Skeletal muscle cell (primary cell): ENCODE results near the gene SLC12A9.
"Not testable (repeated sequence)": the region's sequence is repeated elsewhere in the genome, so short reads cannot be mapped to it uniquely, and the experiment has no call there.

Experiments
- DNase-seq: peaks from one replicate; pipeline ENCODE4 v3.0.0-alpha.2; 2010; ENCODE audit warnings: low read depth
- H3K4me3 ChIP-seq: 2 replicates; pipeline ENCODE4 v1.5.1; 2011; ENCODE audit warnings: low read depth, mild to moderate bottlenecking, control low read depth, low read length, moderate library complexity

SLC12A9 gene, protein sequence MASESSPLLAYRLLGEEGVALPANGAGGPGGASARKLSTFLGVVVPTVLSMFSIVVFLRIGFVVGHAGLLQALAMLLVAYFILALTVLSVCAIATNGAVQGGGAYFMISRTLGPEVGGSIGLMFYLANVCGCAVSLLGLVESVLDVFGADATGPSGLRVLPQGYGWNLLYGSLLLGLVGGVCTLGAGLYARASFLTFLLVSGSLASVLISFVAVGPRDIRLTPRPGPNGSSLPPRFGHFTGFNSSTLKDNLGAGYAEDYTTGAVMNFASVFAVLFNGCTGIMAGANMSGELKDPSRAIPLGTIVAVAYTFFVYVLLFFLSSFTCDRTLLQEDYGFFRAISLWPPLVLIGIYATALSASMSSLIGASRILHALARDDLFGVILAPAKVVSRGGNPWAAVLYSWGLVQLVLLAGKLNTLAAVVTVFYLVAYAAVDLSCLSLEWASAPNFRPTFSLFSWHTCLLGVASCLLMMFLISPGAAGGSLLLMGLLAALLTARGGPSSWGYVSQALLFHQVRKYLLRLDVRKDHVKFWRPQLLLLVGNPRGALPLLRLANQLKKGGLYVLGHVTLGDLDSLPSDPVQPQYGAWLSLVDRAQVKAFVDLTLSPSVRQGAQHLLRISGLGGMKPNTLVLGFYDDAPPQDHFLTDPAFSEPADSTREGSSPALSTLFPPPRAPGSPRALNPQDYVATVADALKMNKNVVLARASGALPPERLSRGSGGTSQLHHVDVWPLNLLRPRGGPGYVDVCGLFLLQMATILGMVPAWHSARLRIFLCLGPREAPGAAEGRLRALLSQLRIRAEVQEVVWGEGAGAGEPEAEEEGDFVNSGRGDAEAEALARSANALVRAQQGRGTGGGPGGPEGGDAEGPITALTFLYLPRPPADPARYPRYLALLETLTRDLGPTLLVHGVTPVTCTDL

GRCh38 chr7:100852048-100852872 is at the start of gene SLC12A9:
Gene SLC12A9 (plus strand): TSS chr7:100852713. CDS start chr7:100854198, 1,485 bp downstream.
- H3K4me3 ChIP-seq: peak within 1 kb of the TSS; percentile 72
- peak; percentile 69 for DNase-seq

- DNase-seq: no peak
- H3K4me3 ChIP-seq: no peak overlapping the region
Observed at GRCh38 chr7:100802951-100803350, 49.6 kb upstream of the SLC12A9 start.

DNA sequence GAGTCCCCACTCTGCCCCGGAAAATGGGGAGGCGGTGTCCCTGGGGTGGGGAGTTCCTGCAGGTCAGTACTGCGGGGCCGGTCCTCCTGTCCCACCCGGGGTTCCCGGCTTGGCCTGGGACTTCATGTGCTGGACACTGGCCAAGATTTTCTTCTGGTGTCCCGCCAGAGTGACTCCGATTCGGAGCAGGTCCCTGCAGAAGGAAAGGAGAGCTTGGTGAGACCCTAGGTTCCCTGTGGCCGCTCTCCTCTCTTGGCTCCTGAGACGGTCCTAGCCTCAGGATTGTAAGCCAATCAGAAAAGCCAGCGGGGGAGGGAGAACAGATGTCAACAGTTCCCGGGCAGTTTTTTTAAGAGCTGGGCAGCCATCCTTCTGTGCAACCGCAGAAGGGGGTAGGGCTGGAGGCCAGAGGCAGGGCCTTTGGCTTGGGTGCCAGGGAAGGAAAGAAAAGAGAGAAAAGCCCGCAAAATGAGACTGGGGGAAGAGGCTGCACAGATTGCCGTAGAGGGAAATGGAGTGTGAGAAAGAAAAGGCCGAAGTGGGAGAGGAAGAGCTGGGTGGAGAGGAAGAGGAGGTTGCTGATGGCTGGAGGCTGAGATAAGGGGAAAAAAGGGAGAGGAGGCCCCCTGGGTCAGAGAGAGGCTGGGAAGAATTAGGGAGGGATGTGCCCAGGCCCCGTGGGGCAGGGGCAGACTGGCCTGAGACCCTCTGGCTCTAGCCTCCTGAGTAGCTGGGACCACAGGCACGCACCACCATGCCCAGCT is 48.9 kb upstream of the SLC12A9 start:
- H3K4me3 ChIP-seq: no peak overlapping the region
- peak; percentile 62 for DNase-seq

DNA sequence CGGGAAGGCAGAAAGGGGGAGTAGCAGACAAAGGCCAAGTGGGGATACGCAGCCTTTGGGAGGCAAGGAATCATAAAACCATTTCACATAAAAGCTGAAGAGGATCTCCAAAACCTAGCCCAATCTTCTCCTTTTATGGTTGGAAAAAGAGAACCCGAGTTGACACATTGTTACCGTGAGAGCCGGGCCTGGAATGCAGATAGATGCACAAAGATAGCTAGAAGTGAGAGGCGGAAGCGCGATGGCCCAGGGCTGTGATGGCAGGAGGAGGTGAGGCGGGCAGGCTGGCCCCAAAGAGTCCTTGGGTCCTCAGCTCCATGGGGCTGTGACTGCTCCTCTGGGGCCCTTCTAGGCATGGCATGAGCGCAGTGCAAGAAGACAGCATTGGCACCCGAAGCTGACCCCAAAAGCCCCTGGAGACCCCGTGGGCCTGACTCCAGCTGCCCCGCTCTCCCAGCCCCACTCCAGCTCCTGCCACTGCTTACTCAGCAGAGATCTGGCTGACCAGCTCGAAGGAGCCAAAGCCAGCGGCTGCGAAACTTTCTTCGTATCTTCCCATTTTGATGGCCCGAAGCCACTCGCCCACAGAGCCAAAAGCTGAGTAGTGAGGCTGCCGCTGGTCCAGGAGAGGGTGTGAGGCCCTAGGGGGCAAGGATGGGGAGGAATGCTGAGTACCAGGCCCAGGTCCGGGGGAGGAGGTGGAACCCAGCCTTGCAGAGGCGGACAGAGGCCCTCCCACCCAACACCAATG is 47.7 kb upstream of the SLC12A9 start:
- DNase-seq: no peak
- no peak overlapping the region for H3K4me3 ChIP-seq

GRCh38 chr7:100806276-100806675 is 46.2 kb upstream of the SLC12A9 start:
- no peak for DNase-seq
- no peak overlapping the region for H3K4me3 ChIP-seq

DNA sequence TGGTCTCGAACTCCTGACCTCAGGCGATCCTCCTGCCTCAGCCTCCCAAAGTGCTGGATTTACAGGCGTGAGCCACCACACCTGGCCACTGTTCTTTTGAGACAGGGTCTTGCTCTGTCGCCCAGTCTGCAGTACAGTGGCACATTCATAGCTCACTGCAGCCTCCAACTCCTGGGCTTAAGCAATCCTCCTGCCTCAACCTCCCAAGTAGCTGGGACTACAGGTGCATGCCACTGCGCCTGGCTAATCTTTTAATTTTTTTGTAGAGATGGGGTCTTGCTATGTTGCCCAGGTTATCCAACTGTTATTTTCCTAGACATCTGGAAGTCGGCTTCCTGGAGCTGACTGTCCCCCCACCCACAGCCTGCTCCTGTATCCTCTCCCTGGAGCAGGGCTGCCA is 45.6 kb upstream of the SLC12A9 start:
- not testable (repeated sequence) for H3K4me3 ChIP-seq, DNase-seq

DNA sequence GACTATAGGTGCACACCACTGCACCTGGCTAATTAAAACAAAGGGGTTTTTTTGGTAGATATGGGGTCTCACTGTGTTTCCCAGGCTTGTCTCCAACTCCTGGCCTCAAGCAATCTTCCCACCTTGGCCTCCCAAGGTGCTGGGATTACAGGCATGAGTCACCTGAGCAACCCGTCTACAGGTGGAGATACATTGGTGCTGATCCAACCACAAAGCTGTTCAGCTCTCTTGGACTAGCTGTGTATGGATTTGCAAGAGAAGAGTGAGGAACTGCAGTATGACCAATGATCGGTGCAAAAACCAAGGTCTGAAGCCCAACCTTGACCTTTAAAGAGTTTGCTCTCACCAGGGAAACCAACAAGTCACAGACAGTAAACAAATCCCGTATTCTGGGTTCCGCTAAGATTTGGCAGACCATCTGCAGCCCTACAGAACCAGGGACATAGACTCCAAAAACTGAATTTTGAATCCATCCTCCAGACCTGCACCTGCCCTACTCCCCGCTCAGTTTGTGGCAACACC is 44.1 kb upstream of the SLC12A9 start:
- DNase-seq: no peak
- H3K4me3 ChIP-seq: no peak overlapping the region

GRCh38 chr7:100811480-100811879 is 41.0 kb upstream of the SLC12A9 start:
- H3K4me3 ChIP-seq: no peak overlapping the region
- DNase-seq: no peak

GRCh38 chr7:100812729-100813128 is 39.8 kb upstream of the SLC12A9 start:
- no peak overlapping the region for H3K4me3 ChIP-seq
- no peak for DNase-seq

DNA sequence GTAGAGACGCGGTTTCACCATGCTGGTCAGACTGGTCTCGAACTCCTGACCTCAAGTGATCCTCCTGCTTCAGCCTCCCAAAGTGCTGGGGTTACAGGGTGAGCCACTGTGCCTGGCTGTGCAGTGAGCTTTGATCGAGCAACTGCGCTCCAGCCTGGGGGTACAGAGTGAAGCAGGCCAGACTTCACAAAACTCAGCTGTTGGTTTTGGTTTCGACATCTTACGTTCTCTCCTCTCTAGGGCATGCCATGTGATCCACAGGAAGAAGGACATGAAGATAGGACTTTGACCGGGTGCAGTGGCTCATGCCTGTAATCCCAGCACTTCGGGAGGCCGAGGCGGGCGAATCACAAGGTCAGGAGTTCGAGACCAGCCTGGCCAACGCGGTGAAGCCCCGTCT is 36.0 kb upstream of the SLC12A9 start:
- DNase-seq, H3K4me3 ChIP-seq: not testable (repeated sequence)

DNA sequence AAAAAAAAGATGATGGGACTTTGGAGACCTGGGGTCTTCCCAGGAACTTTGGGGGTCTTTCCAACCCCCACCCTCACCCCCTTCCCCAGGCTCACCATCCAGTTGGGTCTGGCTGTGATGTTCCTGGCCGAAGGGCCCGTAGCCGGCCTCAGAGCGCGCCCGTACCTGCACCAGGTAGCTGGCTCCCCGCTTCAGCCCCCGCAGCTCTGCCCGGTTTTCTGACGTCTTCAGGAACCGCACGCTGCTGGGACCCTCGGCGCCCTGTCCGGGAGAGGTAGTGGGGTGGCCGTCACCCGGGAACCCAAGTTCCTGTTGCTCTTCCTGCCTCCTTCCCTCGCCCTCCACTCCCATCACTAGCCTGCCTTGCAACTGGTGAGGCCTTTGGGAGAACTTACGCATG is 35.4 kb upstream of the SLC12A9 start:
- no peak overlapping the region for H3K4me3 ChIP-seq
- no peak for DNase-seq

GRCh38 chr7:100818366-100818765 is 34.1 kb upstream of the SLC12A9 start:
- no peak for DNase-seq
- H3K4me3 ChIP-seq: no peak overlapping the region

GRCh38 chr7:100818825-100819224 is 33.7 kb upstream of the SLC12A9 start:
- no peak for DNase-seq
- no peak overlapping the region for H3K4me3 ChIP-seq

GRCh38 chr7:100819586-100819985 is 32.9 kb upstream of the SLC12A9 start:
- no peak for DNase-seq
- no peak overlapping the region for H3K4me3 ChIP-seq

DNA sequence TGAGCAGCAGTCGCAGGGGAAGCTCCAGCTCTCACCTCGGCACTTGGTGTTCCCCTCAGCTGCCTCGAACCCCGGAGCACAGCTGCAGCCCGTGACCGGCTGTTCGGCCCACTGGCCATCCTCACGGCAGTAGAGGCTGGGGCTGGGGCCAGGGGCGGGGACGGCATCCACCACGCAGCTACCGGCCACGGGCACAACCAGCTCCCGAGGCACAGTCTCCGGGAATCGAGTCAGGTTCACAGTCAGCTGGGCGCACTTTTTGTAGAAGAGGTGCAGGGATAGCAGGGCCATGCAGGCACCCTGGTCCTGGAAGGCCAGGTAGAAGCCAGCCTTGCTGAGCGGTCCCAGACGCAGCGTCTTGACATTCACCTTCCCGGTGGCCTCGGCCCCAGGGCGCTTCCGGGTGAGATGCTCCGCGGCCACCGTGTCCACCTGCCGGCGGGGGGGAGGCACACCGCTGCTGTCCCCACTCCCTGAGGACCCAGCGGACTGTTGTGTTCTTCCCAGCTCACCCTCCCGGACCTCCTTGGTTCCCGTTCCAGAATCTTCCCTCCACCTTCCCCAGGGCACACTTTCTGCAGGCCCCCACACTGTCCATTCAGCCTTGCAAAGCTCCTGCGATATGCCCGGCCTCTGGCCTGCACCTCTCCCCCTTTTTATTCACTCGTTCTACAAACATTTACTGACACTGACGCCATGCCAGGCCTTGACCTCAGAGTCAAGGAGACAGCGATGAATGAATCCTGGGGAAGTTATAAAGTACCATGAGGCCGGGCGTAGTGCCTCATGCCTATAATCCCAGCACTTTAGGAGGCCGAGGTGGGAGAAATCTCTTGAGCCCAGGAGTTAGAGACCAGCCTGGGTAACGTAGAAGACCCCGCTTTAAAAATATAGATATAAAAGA is 30.0 kb upstream of the SLC12A9 start:
- no peak for DNase-seq

GRCh38 chr7:100823140-100823525 is 29.4 kb upstream of the SLC12A9 start:
- no peak overlapping the region for H3K4me3 ChIP-seq
- DNase-seq: no peak

More for the DNA sequence above, 30.0 kb upstream of the SLC12A9 start:
- H3K4me3 ChIP-seq: no peak overlapping the region

DNA sequence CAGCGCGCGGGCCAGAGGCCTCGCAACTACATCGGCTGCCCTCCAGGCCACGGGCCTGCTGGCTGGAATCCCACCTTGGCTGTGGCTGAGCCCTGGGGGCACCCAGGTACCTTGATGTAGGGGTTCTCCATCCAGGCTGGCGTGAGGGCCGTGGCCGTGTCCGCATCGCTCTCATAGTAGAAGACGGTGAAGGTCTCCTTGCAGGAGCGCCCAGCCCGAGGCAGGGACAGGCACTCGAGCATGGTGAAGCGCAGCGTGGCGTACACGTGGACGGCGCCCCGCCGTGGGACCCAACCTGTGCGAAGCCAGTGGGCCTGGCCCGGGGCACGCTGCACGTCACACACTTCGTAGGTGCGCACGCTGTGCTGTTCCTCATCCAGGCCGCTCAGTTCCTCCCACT is 29.0 kb upstream of the SLC12A9 start:
- no peak overlapping the region for H3K4me3 ChIP-seq
- DNase-seq: no peak
